Posterior cingulate gyrus (tissue), 11 donors: ENCODE measurements around the gene TSSC4.

Source experiments
- DNase-seq, 10 donors: peaks; one replicate each; pipeline versions ENCODE4 v3.0.0 to v3.0.0-alpha.2; 2020 to 2021; ENCODE audit warnings: mixed read lengths in 3 of 10
- intact Hi-C: fragments of 100-400 bp; cut with DNase I; formaldehyde crosslinking; loops from one replicate; pipeline ENCODE4 v1.15.1; 2023

The TSSC4 gene

GRCh38 chr11:2396471-2396870, 4.1 kb upstream of the TSSC4 start:
- intact Hi-C loops, result no loop called here
- no peak for DNase-seq

- intact Hi-C loops, result no loop called here
- no peak for DNase-seq
Measured at GRCh38 chr11:2397005-2397404, 3.5 kb upstream of the TSSC4 start.

- no peak for DNase-seq
- intact Hi-C loops, result no loop called here
Measured at GRCh38 chr11:2398664-2399355, 1.7 kb upstream of the TSSC4 start.

GRCh38 chr11:2399488-2400068, 972 bp upstream of the TSSC4 start:
- intact Hi-C loops, result loop anchor here (5.0 kb wide), 1 partner anchor 92 kb away; no protein-coding TSS in a partner anchor
- peak in 4 of 10 donors; percentile 28 to 86 (median 59) for DNase-seq

- peak in 1 of 10 donors; percentile 20 for DNase-seq
- intact Hi-C loops, result loop anchor here (5.0 kb wide), 1 partner anchor 94 kb away; no protein-coding TSS in a partner anchor
Measured at GRCh38 chr11:2400762-2401435, 349 bp downstream of the TSSC4 start.

GRCh38 chr11:2401436-2401984, 960 bp downstream of the TSSC4 start:
- intact Hi-C loops, result loop anchor here (5.0 kb wide), 1 partner anchor 94 kb away; no protein-coding TSS in a partner anchor

GRCh38 chr11:2402106-2402505, 1.6 kb downstream of the TSSC4 start:
- no peak for DNase-seq
- intact Hi-C loops, result loop anchor here (5.0 kb wide), 1 partner anchor 95 kb away; no protein-coding TSS in a partner anchor

More at GRCh38 chr11:2401436-2401984, 960 bp downstream of the TSSC4 start:
- DNase-seq, result no peak

- intact Hi-C loops, result loop anchor here (5.0 kb wide), 1 partner anchor 96 kb away; no protein-coding TSS in a partner anchor
- DNase-seq, result no peak
Measured at GRCh38 chr11:2402890-2403645, 2.5 kb downstream of the TSSC4 start.

GRCh38 chr11:2404735-2405196, 4.2 kb downstream of the TSSC4 start:
- intact Hi-C loops, result loop anchor here (5.0 kb wide), 1 partner anchor 97 kb away; no protein-coding TSS in a partner anchor
- no peak for DNase-seq

- intact Hi-C loops, result no loop called here
- DNase-seq, result no peak
Measured at GRCh38 chr11:2406451-2406850, 5.9 kb downstream of the TSSC4 start.

GRCh38 chr11:2406878-2407410, 6.4 kb downstream of the TSSC4 start:
- no peak for DNase-seq
- intact Hi-C loops, result no loop called here

- intact Hi-C loops, result no loop called here
- DNase-seq, result no peak
Measured at GRCh38 chr11:2408671-2409070, 8.1 kb downstream of the TSSC4 start.

GRCh38 chr11:2409126-2409525, 8.6 kb downstream of the TSSC4 start:
- no peak for DNase-seq
- intact Hi-C loops, result no loop called here

- intact Hi-C loops, result no loop called here
- no peak for DNase-seq
Measured at GRCh38 chr11:2409611-2410468, 9.3 kb downstream of the TSSC4 start.

GRCh38 chr11:2410616-2411015, 10.1 kb downstream of the TSSC4 start:
- intact Hi-C loops, result no loop called here
- no peak for DNase-seq

GRCh38 chr11:2411446-2412305, 11.1 kb downstream of the TSSC4 start:
- DNase-seq, result no peak
- intact Hi-C loops, result no loop called here

- DNase-seq, result no peak
- intact Hi-C loops, result no loop called here
Measured at GRCh38 chr11:2412323-2412722, 11.8 kb downstream of the TSSC4 start.
